IMR-90 (cell line): Measurements from ENCODE around the gene TRAK2. TPM values are rescaled to one million over a fixed set of nuclear protein-coding genes. Genes with fewer than 3 reads are reported as not detected.

Source experiments
- ATAC-seq: fragments of 200-7000 bp; cut with Tn5 transposase; 2 replicates; pipeline ENCODE4 v1.9.1; 2020; ENCODE audit warnings: low read depth, mild to moderate bottlenecking, moderate library complexity
- BruUV-seq: library from RNA; stranded (reverse); fragments of 400-500 nt; replicated peaks from 2 replicates; lab custom pipeline; 2021; lab: Mats Ljungman, UMichigan
- CTCF ChIA-PET: fragments of 300-600 bp; formaldehyde crosslinking; extraction: SDS; loops from one replicate; lab custom pipeline; 2021; ENCODE audit warnings: antibody characterized with exemption; lab: Yijun Ruan, JAX
- POLR2A ChIA-PET: fragments of 300-600 bp; sonication (Branson Sonifier 250); formaldehyde crosslinking; loops from one replicate; lab custom pipeline; 2022; ENCODE audit warnings: antibody characterized with exemption; ENCODE audit not compliant: unreplicated experiment; lab: Charles Lee
- DNase-seq: peaks from one replicate; pipeline ENCODE4 v3.0.0; 2013
- H2AFZ ChIP-seq: replicated peaks from 2 replicates; pipeline ENCODE3; 2013; ENCODE audit warnings: low read length, mild to moderate bottlenecking; ENCODE audit not compliant: poor library complexity
- H2AK5ac ChIP-seq: 2 replicates; pipeline ENCODE4 v1.6.1; 2013; ENCODE audit warnings: low read depth, low read length, inconsistent platforms
- H2AK9ac ChIP-seq: replicated peaks from 2 replicates; pipeline ENCODE3; 2013; ENCODE audit warnings: mild to moderate bottlenecking, low read depth, low read length, moderate library complexity; ENCODE audit not compliant: poor library complexity
- H2BK120ac ChIP-seq: 2 replicates; pipeline ENCODE4 v1.6.1; 2013; ENCODE audit warnings: low read depth, low read length, inconsistent platforms
- H2BK15ac ChIP-seq: 3 replicates; pipeline ENCODE4 v1.6.1; 2013; ENCODE audit warnings: low read depth, low read length, inconsistent platforms
- H2BK20ac ChIP-seq: 2 replicates; pipeline ENCODE4 v1.6.1; 2013; ENCODE audit warnings: low read depth, mild to moderate bottlenecking, inconsistent platforms, low read length, moderate library complexity
- H2BK5ac ChIP-seq: 2 replicates; pipeline ENCODE4 v1.6.1; 2013; ENCODE audit warnings: mild to moderate bottlenecking, low read depth, low read length, inconsistent platforms; ENCODE audit not compliant: poor library complexity, severe bottlenecking
- H3K14ac ChIP-seq: replicated peaks from 2 replicates; pipeline ENCODE4 v1.6.1; 2013; ENCODE audit warnings: low read depth, low read length, inconsistent platforms
- H3K18ac ChIP-seq: 2 replicates; pipeline ENCODE4 v1.6.1; 2013; ENCODE audit warnings: low read depth, low read length, control low read depth
- H3K23ac ChIP-seq: 2 replicates; pipeline ENCODE4 v1.6.1; 2013; ENCODE audit warnings: low read depth, low read length, inconsistent platforms
- H3K27ac ChIP-seq: 2 replicates; pipeline ENCODE4 v1.5.1; 2013; ENCODE audit warnings: mild to moderate bottlenecking, control low read depth, low read length; ENCODE audit not compliant: insufficient read depth
- H3K27me3 ChIP-seq: 2 replicates; pipeline ENCODE4 v1.6.1; 2013; ENCODE audit warnings: low read length; ENCODE audit not compliant: control insufficient read depth, insufficient read depth
- H3K36me3 ChIP-seq: 2 replicates; pipeline ENCODE4 v1.6.1; 2013; ENCODE audit warnings: low read length, mixed read lengths; ENCODE audit not compliant: control insufficient read depth, insufficient read depth
- H3K4ac ChIP-seq: 2 replicates; pipeline ENCODE4 v1.6.1; 2013; ENCODE audit warnings: low read depth, low read length, inconsistent platforms
- H3K4me1 ChIP-seq: 2 replicates; pipeline ENCODE4 v1.6.1; 2013; ENCODE audit warnings: low read length, mixed read lengths; ENCODE audit not compliant: control insufficient read depth, insufficient read depth
- H3K4me2 ChIP-seq: 2 replicates; pipeline ENCODE4 v1.6.1; 2013; ENCODE audit warnings: low read depth, mild to moderate bottlenecking, control low read depth, low read length, moderate library complexity
- H3K4me3 ChIP-seq: 2 replicates; pipeline ENCODE4 v1.5.1; 2013; ENCODE audit warnings: low read depth, mild to moderate bottlenecking, control low read depth, low read length, moderate library complexity; ENCODE audit not compliant: insufficient read depth
- H3K56ac ChIP-seq: 2 replicates; pipeline ENCODE4 v1.6.1; 2013; ENCODE audit warnings: low read length, inconsistent platforms; ENCODE audit not compliant: insufficient read depth; ENCODE audit errors: extremely low read depth
- H3K79me1 ChIP-seq, 2 experiments: 2 replicates each; pipeline ENCODE4 v1.6.1; 2013; ENCODE audit warnings: low read length in 2 of 2, inconsistent platforms in 1 of 2, low read depth in 1 of 2
- H3K9ac ChIP-seq: 2 replicates; pipeline ENCODE4 v1.6.1; 2013; ENCODE audit warnings: low read depth, low read length, control low read depth
- H3K9me1 ChIP-seq: 2 replicates; pipeline ENCODE4 v1.6.1; 2013; ENCODE audit warnings: low read length, inconsistent platforms; ENCODE audit not compliant: insufficient read depth
- H3K9me3 ChIP-seq: 2 replicates; pipeline ENCODE4 v1.6.1; 2013; ENCODE audit warnings: low read length; ENCODE audit not compliant: control insufficient read depth, insufficient read depth
- H4K20me1 ChIP-seq: 2 replicates; pipeline ENCODE4 v1.6.1; 2013; ENCODE audit warnings: low read length, inconsistent platforms; ENCODE audit not compliant: insufficient read depth
- H4K5ac ChIP-seq: 2 replicates; pipeline ENCODE4 v1.6.1; 2013; ENCODE audit warnings: mild to moderate bottlenecking, low read depth, low read length, control low read depth
- H4K8ac ChIP-seq, 2 experiments: 2 replicates each; pipeline ENCODE4 v1.6.1; 2013; ENCODE audit warnings: low read depth in 2 of 2, low read length in 2 of 2, control low read depth in 1 of 2, inconsistent platforms in 1 of 2
- H4K91ac ChIP-seq: 2 replicates; pipeline ENCODE4 v1.6.1; 2013; ENCODE audit warnings: low read depth, low read length, inconsistent platforms; ENCODE audit not compliant: insufficient read depth
- CEBPB ChIP-seq: IDR thresholded peaks from 2 replicates; pipeline ENCODE4 v1.6.1; 2012; ENCODE audit warnings: low read depth, low read length, improper control_type of control experiment
- CHD1 ChIP-seq: IDR thresholded peaks from 2 replicates; pipeline ENCODE4 v1.6.1; 2012; ENCODE audit warnings: low read depth, low read length, improper control_type of control experiment
- dilution Hi-C: fragments of 300-500 bp; cut with HindIII; formaldehyde crosslinking; loops from one replicate; pipeline ENCODE4 v1.14.3; 2018; ENCODE audit warnings: low sequenced_read_pairs; ENCODE audit not compliant: unreplicated experiment
- in situ Hi-C: fragments of 300-500 bp; cut with MboI; formaldehyde crosslinking; loops from 3 replicates; pipeline ENCODE4 v1.14.3; 2019; ENCODE audit warnings: low sequenced_read_pairs, inconsistent platforms, mixed read lengths
- intact Hi-C: fragments of 100-400 bp; cut with micrococcal nuclease; formaldehyde crosslinking; loops from 2 replicates; pipeline ENCODE4 v1.10.0; 2022
- polyA plus RNA-seq, 3 experiments: library from polyadenylated mRNA; depleted of rRNA; stranded (reverse); fragments of >200 nt; gene quantifications; 2 replicates each; pipeline ENCODE4 v1.2.3, GENCODE V29; 2012; ENCODE audit warnings: low replicate concordance in 1 of 3
- total RNA-seq: library from RNA; depleted of rRNA; stranded (reverse); fragments of >200 nt; gene quantifications from 2 replicates; pipeline ENCODE4 v1.2.3, GENCODE V29; 2012

Gene TRAK2
- total and polyA plus RNA-seq, 2 of the 4 experiments (the other 2 are of a cell fraction), result 13.1 to 65.4 TPM

- Histone ChIP-seq H3K27me3 (no peaks in the 10 kb centered on the region), H3K4me2 (no peak overlapping the region), H3K23ac (no peak overlapping the region), H4K91ac (no peak overlapping the region), H3K79me1 (peaks cover 28 to 44% of the 10 kb centered on the region in 2 experiments; a peak in 3 of 4 replicates), H3K56ac (no peak overlapping the region), H2BK15ac (no peak overlapping the region), H2AK5ac (no peak overlapping the region), H3K4me1 (peaks cover 5% of the 10 kb centered on the region; the same call in 1 of the 2 replicates), H3K36me3 (peaks cover 2% of the 10 kb centered on the region; the same call in 1 of the 2 replicates), H4K5ac (no peak overlapping the region), H3K9me1 (peaks cover 3% of the 10 kb centered on the region; the same call in 1 of the 2 replicates), H3K4ac (no peak overlapping the region), H2BK5ac (no peak overlapping the region), H3K27ac (no peak overlapping the region), H4K20me1 (peaks cover 7% of the 10 kb centered on the region; the same call in 1 of the 2 replicates), H2BK120ac (no peak overlapping the region), H4K8ac (no peak overlapping the region), H3K9me3 (no peaks in the 10 kb centered on the region), H3K14ac (no peak overlapping the region), H3K4me3 (no peak overlapping the region), H3K18ac (no peak overlapping the region), H2BK20ac (no peak overlapping the region), H2AK9ac (no peak overlapping the region), H3K9ac (no peak overlapping the region), H2AFZ (no peak overlapping the region)
- no TSS peak for BruUV-seq
- DNase-seq (peak; percentile 30), ATAC-seq (no peak; the same call in 1 of the 2 replicates)
- dilution Hi-C loops (no loop called here), intact Hi-C loops (no loop called here), in situ Hi-C loops (no loop called here)
- POLR2A ChIA-PET, result interaction anchor here (0.6 kb wide), 1 partner anchor 11 kb away, joined by 3 read pairs; no protein-coding TSS in a partner anchor
- TF ChIP-seq CEBPB (peak; percentile 39; the same call in 1 of the 2 replicates), CHD1 (no peak)
- CTCF ChIA-PET, result no interaction called here
These were observed 39.8 kb downstream of the TRAK2 start for GRCh38 chr2:201411421-201411820.
